ENCODE results near the gene CHD9.

GRCh38 chr16:53071748-53072301, 17.0 kb downstream of the CHD9 start:
- no peak for TF ChIP-seq CTCF (conservative IDR thresholded peaks at IDR 0.05)
- no peak for TF ChIP-seq EZH2 (IDR thresholded peaks at IDR 0.05; ENCODE audit: low read depth)

Measured in PC-9 (cell line).